ENCODE results near the gene ARHGAP42. TPM values are rescaled to one million over a fixed set of nuclear protein-coding genes. Genes with fewer than 3 reads are reported as not detected.
"Not testable (repeated sequence)": the region's sequence is repeated elsewhere in the genome, so short reads cannot be mapped to it uniquely, and the experiment has no call there.

Gene ARHGAP42
- total RNA-seq: 25.1 TPM

GRCh38 chr11:100687054-100687629, at the start of gene ARHGAP42:
ARHGAP42 (plus strand) TSS chr11:100687288; CDS start chr11:100687679, 391 bp downstream.
- DNase-seq (ENCODE audit: low spot score): peak; percentile 51

- DNase-seq (ENCODE audit: low spot score): no peak
Measured at GRCh38 chr11:100637706-100638105, 49.4 kb upstream of the ARHGAP42 start.

- DNase-seq (ENCODE audit: low spot score): no peak
Measured at GRCh38 chr11:100638648-100639047, 48.4 kb upstream of the ARHGAP42 start.

GRCh38 chr11:100639140-100639539, 47.9 kb upstream of the ARHGAP42 start:
- DNase-seq (ENCODE audit: low spot score): peak; percentile 23

- DNase-seq (ENCODE audit: low spot score): no peak
Measured at GRCh38 chr11:100640071-100640470, 47.0 kb upstream of the ARHGAP42 start.

GRCh38 chr11:100640646-100641045, 46.4 kb upstream of the ARHGAP42 start:
- DNase-seq (ENCODE audit: low spot score): no peak

GRCh38 chr11:100641456-100641855, 45.6 kb upstream of the ARHGAP42 start:
- no peak for DNase-seq (ENCODE audit: low spot score)

GRCh38 chr11:100646545-100646944, 40.5 kb upstream of the ARHGAP42 start:
- no peak for DNase-seq (ENCODE audit: low spot score)

- no peak for DNase-seq (ENCODE audit: low spot score)
Measured at GRCh38 chr11:100647861-100648260, 39.2 kb upstream of the ARHGAP42 start.

- no peak for DNase-seq (ENCODE audit: low spot score)
Measured at GRCh38 chr11:100663583-100663982, 23.5 kb upstream of the ARHGAP42 start.

GRCh38 chr11:100663996-100664395, 23.1 kb upstream of the ARHGAP42 start:
- no peak for DNase-seq (ENCODE audit: low spot score)

- DNase-seq (ENCODE audit: low spot score): not testable (repeated sequence)
Measured at GRCh38 chr11:100666816-100667215, 20.3 kb upstream of the ARHGAP42 start.

- no peak for DNase-seq (ENCODE audit: low spot score)
Measured at GRCh38 chr11:100667449-100667848, 19.6 kb upstream of the ARHGAP42 start.

GRCh38 chr11:100670140-100670539, 16.9 kb upstream of the ARHGAP42 start:
- no peak for DNase-seq (ENCODE audit: low spot score)

GRCh38 chr11:100671471-100671870, 15.6 kb upstream of the ARHGAP42 start:
- no peak for DNase-seq (ENCODE audit: low spot score)

- DNase-seq (ENCODE audit: low spot score): no peak
Measured at GRCh38 chr11:100672498-100673033, 14.5 kb upstream of the ARHGAP42 start.

GRCh38 chr11:100673063-100673462, 14.0 kb upstream of the ARHGAP42 start:
- no peak for DNase-seq (ENCODE audit: low spot score)

GRCh38 chr11:100674212-100674611, 12.9 kb upstream of the ARHGAP42 start:
- DNase-seq (ENCODE audit: low spot score): no peak

GRCh38 chr11:100675115-100675650, 11.9 kb upstream of the ARHGAP42 start:
- no peak for DNase-seq (ENCODE audit: low spot score)

- no peak for DNase-seq (ENCODE audit: low spot score)
Measured at GRCh38 chr11:100676901-100677300, 10.2 kb upstream of the ARHGAP42 start.

GRCh38 chr11:100677796-100678195, 9.3 kb upstream of the ARHGAP42 start:
- no peak for DNase-seq (ENCODE audit: low spot score)

GRCh38 chr11:100680070-100680469, 7.0 kb upstream of the ARHGAP42 start:
- no peak for DNase-seq (ENCODE audit: low spot score)

- peak; percentile 80 for DNase-seq (ENCODE audit: low spot score)
Measured at GRCh38 chr11:100681064-100681502, 6.0 kb upstream of the ARHGAP42 start.
